Stimulated activated CD4-positive, alpha-beta T cell treated with anti-CD3 and anti-CD28 coated beads, Interleukin-2, amount 100 ng/mL, for 4 hours (primary cell): ENCODE data around the gene DGKH.
A peak's percentile ranks its signal among the peaks of the same experiment; 100 is the strongest.

ENCODE experiments used
- DNase-seq: peaks from one replicate; pipeline ENCODE4 v3.0.0-alpha.2; 2020; ENCODE audit warnings: low read depth

Gene DGKH

DNA sequence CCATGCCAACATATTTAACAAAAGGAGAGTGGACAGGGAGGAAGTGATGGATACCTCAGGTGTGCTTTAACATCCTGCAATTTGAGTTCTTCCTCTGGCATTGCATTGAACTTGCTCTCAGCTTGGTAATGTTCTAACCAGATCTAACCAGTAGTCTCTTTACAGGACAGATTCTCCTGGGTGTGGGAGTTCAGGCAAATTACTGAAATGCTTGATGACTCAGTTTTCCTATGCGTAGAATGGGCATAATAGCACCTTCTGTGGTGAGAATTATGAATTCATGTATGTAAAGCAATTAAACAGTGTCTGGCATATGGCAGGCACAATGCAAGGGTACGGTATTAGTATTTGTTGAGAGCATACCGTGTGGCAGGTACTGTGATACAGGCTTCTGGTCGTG lies 227.1 kb downstream of the DGKH start:
- no peak for DNase-seq

DNA sequence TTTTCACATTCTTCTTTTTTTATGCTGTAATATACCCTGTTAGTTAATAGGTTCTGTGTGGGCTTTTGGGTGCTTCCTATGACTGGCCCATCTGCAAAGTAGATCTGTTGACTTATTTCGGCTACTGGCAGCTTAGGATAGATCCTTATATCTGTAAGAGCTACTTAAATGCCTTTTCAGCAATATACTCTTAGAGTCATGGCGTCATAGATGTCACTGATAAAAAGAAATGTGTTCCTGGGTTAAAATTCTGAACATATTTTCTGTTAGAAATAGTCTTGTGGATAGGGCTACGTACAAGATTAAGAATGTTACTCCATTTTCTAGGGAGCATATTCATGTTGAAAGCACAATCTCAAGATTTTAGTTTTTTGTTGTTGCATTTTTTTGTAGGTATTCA lies 228.2 kb downstream of the DGKH start:
- DNase-seq: no peak

DNA sequence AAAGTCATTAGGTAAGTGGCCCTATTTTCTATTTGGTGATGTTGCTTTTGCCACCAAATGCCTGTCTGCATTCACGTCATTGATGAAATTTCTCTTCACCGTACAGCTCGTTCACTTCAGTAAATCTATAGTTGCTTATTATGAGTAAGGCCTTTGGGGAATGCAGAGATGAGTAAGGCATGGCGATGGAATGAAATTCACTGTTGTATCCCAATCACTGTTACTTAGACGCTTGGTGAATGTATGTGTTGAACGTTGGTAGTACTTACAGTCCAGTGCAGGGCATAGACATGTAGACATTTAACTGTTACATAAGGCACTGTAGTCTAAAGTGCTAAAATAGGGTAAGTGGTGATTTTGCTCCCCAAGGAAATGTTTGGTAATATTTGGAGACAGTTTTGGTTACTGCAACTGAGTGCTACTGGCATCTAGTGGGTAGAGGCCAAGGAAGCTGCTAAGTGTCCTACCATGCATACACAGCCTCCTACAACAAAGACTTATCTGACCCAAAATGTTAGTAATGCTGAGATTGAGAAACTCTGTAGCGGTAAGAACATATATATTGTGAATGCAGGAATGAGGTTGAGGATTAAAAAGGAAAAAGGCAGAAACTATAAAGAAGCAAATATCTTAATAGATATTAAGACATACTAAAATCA lies 229.3 kb downstream of the DGKH start:
- DNase-seq: no peak

DNA sequence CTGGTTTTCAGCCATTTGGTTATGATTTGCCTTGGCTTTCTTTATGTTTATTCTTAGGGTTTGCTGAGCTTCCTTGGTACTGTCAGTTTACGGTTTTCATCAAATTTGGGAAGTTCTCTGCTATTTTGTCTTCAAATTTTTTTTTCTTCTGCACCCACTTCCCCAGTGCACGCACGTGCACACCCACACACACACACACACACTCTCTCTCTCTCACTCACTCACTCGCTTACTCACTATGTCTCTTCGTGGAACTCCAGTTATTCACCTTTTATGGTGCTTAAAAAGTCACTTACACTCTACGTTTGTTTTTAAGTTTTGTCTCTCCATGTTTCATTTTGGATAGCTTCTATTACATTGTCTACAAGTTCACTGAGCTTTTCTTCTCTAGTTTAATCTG lies 230.6 kb downstream of the DGKH start:
- peak; percentile 17 for DNase-seq

DNA sequence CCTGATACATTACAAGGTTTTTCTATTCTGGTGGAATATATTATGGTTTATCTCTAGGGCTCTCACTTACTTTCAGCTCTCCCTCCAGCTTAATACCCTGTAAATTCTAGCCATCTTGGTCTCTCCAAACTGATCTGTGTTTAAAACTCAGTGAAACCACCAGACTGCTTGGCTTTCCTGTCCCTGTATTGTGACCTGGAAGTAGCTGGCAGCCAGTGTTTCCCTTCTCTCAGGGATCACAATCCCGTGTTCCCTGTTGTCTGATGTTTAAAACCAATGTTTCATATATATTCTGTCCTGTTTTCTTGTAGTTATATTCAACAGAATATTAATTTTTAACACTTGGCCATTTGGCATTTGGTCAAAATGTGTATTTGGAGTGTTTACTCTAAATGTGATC lies 231.5 kb downstream of the DGKH start:
- no peak for DNase-seq

DNA sequence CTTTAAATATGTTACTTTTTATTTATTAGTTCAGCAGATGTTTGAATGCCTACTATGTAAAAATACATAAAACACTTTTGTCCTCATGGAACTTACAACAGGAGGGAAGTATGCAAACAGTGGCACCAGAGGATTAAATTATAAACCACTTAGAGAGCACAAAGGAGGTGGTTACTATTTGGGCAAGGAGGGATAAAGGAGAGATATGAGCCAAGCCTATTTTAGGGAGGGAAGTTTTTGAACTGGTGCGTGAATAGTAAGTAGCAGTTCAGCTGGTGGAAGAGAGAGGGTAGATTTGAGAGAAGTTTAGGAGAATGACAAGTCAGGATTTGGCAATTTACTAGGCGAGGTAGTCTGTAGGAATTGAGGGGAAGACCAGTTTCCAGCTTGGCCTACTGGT lies 232.1 kb downstream of the DGKH start:
- DNase-seq: no peak

DNA sequence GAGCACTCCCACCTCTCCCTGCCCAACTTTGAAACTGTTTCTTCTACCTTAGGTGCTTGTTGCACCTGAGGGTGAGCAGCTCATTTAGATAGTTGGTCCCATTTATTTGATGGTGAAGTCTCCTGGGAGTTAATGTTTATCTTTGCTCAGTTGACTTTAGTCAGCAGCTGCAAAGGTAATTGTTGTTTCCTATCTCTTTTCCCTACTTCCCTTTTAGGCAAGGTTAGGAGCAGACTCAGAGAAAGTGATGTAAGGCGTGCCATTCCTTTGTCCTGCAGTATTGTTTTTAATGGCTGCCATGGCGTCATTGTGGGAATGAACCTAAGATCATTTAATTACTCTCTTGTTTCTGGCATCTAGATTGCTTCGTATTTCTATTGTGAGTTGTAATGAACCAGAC lies 235.1 kb downstream of the DGKH start:
- no peak for DNase-seq

DNA sequence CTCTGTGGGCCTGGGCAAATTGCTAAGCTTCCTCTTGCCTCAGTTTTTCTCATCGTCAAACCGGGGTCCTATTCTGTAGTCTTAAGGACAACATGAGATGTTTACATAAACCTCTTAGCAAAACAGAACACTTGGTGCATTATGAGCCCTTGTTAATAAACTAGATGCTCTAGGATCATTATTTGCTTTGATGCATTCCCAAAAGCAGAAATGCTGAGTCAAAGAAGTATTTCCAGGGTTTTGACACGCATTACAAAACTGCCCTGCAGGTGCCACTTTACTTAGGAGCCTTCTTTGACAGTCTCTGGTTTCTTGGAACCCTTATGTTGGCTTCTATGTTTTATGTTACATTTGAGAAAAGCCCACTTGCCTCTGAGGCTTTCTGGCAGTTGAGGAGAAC lies 235.6 kb downstream of the DGKH start:
- no peak for DNase-seq
